WTC11 (cell line): ENCODE data around the gene GOLGA2.

ENCODE experiments used
- ETV6 ChIP-seq: sonication (generic); formaldehyde crosslinking; IDR thresholded peaks from 2 replicates; pipeline ENCODE4 v1.8.1; 2022; ENCODE audit warnings: mild to moderate bottlenecking, missing genetic modification reagents
- IRF2 ChIP-seq: sonication (generic); formaldehyde crosslinking; IDR thresholded peaks from 2 replicates; pipeline ENCODE4 v1.8.0; 2022; ENCODE audit warnings: low read depth, missing genetic modification reagents, borderline replicate concordance
- TEAD4 ChIP-seq: sonication (generic); formaldehyde crosslinking; IDR thresholded peaks from 2 replicates; pipeline ENCODE4 v1.8.0; 2022; ENCODE audit warnings: mild to moderate bottlenecking, missing genetic modification reagents
- TF ChIP-seq, protein P1 (sequence below): sonication (generic); formaldehyde crosslinking; IDR thresholded peaks from 2 replicates; pipeline ENCODE4 v1.8.1; 2023; ENCODE audit warnings: mild to moderate bottlenecking, missing genetic modification reagents
- TF ChIP-seq, protein P2 (sequence below): fragments of 200-600 bp; IDR thresholded peaks from 2 replicates; pipeline ENCODE4 v1.8.0; 2022; ENCODE audit warnings: antibody characterized with exemption
- TF ChIP-seq, protein P3 (sequence below): sonication (generic); formaldehyde crosslinking; conservative IDR thresholded peaks from 2 replicates; pipeline ENCODE4 v1.8.1; 2022; ENCODE audit warnings: mild to moderate bottlenecking, missing genetic modification reagents

- TF ChIP-seq, protein P1, sequence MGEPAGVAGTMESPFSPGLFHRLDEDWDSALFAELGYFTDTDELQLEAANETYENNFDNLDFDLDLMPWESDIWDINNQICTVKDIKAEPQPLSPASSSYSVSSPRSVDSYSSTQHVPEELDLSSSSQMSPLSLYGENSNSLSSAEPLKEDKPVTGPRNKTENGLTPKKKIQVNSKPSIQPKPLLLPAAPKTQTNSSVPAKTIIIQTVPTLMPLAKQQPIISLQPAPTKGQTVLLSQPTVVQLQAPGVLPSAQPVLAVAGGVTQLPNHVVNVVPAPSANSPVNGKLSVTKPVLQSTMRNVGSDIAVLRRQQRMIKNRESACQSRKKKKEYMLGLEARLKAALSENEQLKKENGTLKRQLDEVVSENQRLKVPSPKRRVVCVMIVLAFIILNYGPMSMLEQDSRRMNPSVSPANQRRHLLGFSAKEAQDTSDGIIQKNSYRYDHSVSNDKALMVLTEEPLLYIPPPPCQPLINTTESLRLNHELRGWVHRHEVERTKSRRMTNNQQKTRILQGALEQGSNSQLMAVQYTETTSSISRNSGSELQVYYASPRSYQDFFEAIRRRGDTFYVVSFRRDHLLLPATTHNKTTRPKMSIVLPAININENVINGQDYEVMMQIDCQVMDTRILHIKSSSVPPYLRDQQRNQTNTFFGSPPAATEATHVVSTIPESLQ (CRISPR knock-in tag): no peak
- no peak for TF ChIP-seq TEAD4 (CRISPR knock-in tag)
- TF ChIP-seq, protein P2, sequence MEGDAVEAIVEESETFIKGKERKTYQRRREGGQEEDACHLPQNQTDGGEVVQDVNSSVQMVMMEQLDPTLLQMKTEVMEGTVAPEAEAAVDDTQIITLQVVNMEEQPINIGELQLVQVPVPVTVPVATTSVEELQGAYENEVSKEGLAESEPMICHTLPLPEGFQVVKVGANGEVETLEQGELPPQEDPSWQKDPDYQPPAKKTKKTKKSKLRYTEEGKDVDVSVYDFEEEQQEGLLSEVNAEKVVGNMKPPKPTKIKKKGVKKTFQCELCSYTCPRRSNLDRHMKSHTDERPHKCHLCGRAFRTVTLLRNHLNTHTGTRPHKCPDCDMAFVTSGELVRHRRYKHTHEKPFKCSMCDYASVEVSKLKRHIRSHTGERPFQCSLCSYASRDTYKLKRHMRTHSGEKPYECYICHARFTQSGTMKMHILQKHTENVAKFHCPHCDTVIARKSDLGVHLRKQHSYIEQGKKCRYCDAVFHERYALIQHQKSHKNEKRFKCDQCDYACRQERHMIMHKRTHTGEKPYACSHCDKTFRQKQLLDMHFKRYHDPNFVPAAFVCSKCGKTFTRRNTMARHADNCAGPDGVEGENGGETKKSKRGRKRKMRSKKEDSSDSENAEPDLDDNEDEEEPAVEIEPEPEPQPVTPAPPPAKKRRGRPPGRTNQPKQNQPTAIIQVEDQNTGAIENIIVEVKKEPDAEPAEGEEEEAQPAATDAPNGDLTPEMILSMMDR: no peak
- no peak for TF ChIP-seq ETV6 (CRISPR knock-in tag)
- TF ChIP-seq, protein P3, sequence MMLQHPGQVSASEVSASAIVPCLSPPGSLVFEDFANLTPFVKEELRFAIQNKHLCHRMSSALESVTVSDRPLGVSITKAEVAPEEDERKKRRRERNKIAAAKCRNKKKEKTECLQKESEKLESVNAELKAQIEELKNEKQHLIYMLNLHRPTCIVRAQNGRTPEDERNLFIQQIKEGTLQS (CRISPR knock-in tag): no peak
- TF ChIP-seq IRF2 (CRISPR knock-in tag): no peak
Observed at GRCh38 chr9:128316421-128316820, 40.6 kb upstream of the GOLGA2 start.
